IMR-90 (cell line): ENCODE data around the gene DNAJC28. TPM values are rescaled to one million over a fixed set of nuclear protein-coding genes. Genes with fewer than 3 reads are reported as not detected.
"Not testable (repeated sequence)": the region's sequence is repeated elsewhere in the genome, so short reads cannot be mapped to it uniquely, and the experiment has no call there.

Source experiments
- ATAC-seq: fragments of 200-7000 bp; cut with Tn5 transposase; 2 replicates; pipeline ENCODE4 v1.9.1; 2020; ENCODE audit warnings: low read depth, mild to moderate bottlenecking, moderate library complexity
- BruUV-seq: library from RNA; stranded (reverse); fragments of 400-500 nt; replicated peaks from 2 replicates; lab custom pipeline; 2021; lab: Mats Ljungman, UMichigan
- CTCF ChIA-PET: fragments of 300-600 bp; formaldehyde crosslinking; extraction: SDS; loops from one replicate; lab custom pipeline; 2021; ENCODE audit warnings: antibody characterized with exemption; lab: Yijun Ruan, JAX
- POLR2A ChIA-PET: fragments of 300-600 bp; sonication (Branson Sonifier 250); formaldehyde crosslinking; loops from one replicate; lab custom pipeline; 2022; ENCODE audit warnings: antibody characterized with exemption; ENCODE audit not compliant: unreplicated experiment; lab: Charles Lee
- DNase-seq: peaks from one replicate; pipeline ENCODE4 v3.0.0; 2013
- H2AFZ ChIP-seq: replicated peaks from 2 replicates; pipeline ENCODE3; 2013; ENCODE audit warnings: low read length, mild to moderate bottlenecking; ENCODE audit not compliant: poor library complexity
- H2AK5ac ChIP-seq: 2 replicates; pipeline ENCODE4 v1.6.1; 2013; ENCODE audit warnings: low read depth, low read length, inconsistent platforms
- H2AK9ac ChIP-seq: replicated peaks from 2 replicates; pipeline ENCODE3; 2013; ENCODE audit warnings: mild to moderate bottlenecking, low read depth, low read length, moderate library complexity; ENCODE audit not compliant: poor library complexity
- H2BK120ac ChIP-seq: 2 replicates; pipeline ENCODE4 v1.6.1; 2013; ENCODE audit warnings: low read depth, low read length, inconsistent platforms
- H2BK15ac ChIP-seq: 3 replicates; pipeline ENCODE4 v1.6.1; 2013; ENCODE audit warnings: low read depth, low read length, inconsistent platforms
- H2BK20ac ChIP-seq: 2 replicates; pipeline ENCODE4 v1.6.1; 2013; ENCODE audit warnings: low read depth, mild to moderate bottlenecking, inconsistent platforms, low read length, moderate library complexity
- H2BK5ac ChIP-seq: 2 replicates; pipeline ENCODE4 v1.6.1; 2013; ENCODE audit warnings: mild to moderate bottlenecking, low read depth, low read length, inconsistent platforms; ENCODE audit not compliant: poor library complexity, severe bottlenecking
- H3K14ac ChIP-seq: replicated peaks from 2 replicates; pipeline ENCODE4 v1.6.1; 2013; ENCODE audit warnings: low read depth, low read length, inconsistent platforms
- H3K18ac ChIP-seq: 2 replicates; pipeline ENCODE4 v1.6.1; 2013; ENCODE audit warnings: low read depth, low read length, control low read depth
- H3K23ac ChIP-seq: 2 replicates; pipeline ENCODE4 v1.6.1; 2013; ENCODE audit warnings: low read depth, low read length, inconsistent platforms
- H3K27ac ChIP-seq: 2 replicates; pipeline ENCODE4 v1.5.1; 2013; ENCODE audit warnings: mild to moderate bottlenecking, control low read depth, low read length; ENCODE audit not compliant: insufficient read depth
- H3K27me3 ChIP-seq: 2 replicates; pipeline ENCODE4 v1.6.1; 2013; ENCODE audit warnings: low read length; ENCODE audit not compliant: control insufficient read depth, insufficient read depth
- H3K36me3 ChIP-seq: 2 replicates; pipeline ENCODE4 v1.6.1; 2013; ENCODE audit warnings: low read length, mixed read lengths; ENCODE audit not compliant: control insufficient read depth, insufficient read depth
- H3K4ac ChIP-seq: 2 replicates; pipeline ENCODE4 v1.6.1; 2013; ENCODE audit warnings: low read depth, low read length, inconsistent platforms
- H3K4me1 ChIP-seq: 2 replicates; pipeline ENCODE4 v1.6.1; 2013; ENCODE audit warnings: low read length, mixed read lengths; ENCODE audit not compliant: control insufficient read depth, insufficient read depth
- H3K4me2 ChIP-seq: 2 replicates; pipeline ENCODE4 v1.6.1; 2013; ENCODE audit warnings: low read depth, mild to moderate bottlenecking, control low read depth, low read length, moderate library complexity
- H3K4me3 ChIP-seq: 2 replicates; pipeline ENCODE4 v1.5.1; 2013; ENCODE audit warnings: low read depth, mild to moderate bottlenecking, control low read depth, low read length, moderate library complexity; ENCODE audit not compliant: insufficient read depth
- H3K56ac ChIP-seq: 2 replicates; pipeline ENCODE4 v1.6.1; 2013; ENCODE audit warnings: low read length, inconsistent platforms; ENCODE audit not compliant: insufficient read depth; ENCODE audit errors: extremely low read depth
- H3K79me1 ChIP-seq, 2 experiments: 2 replicates each; pipeline ENCODE4 v1.6.1; 2013; ENCODE audit warnings: low read length in 2 of 2, inconsistent platforms in 1 of 2, low read depth in 1 of 2
- H3K9ac ChIP-seq: 2 replicates; pipeline ENCODE4 v1.6.1; 2013; ENCODE audit warnings: low read depth, low read length, control low read depth
- H3K9me1 ChIP-seq: 2 replicates; pipeline ENCODE4 v1.6.1; 2013; ENCODE audit warnings: low read length, inconsistent platforms; ENCODE audit not compliant: insufficient read depth
- H3K9me3 ChIP-seq: 2 replicates; pipeline ENCODE4 v1.6.1; 2013; ENCODE audit warnings: low read length; ENCODE audit not compliant: control insufficient read depth, insufficient read depth
- H4K20me1 ChIP-seq: 2 replicates; pipeline ENCODE4 v1.6.1; 2013; ENCODE audit warnings: low read length, inconsistent platforms; ENCODE audit not compliant: insufficient read depth
- H4K5ac ChIP-seq: 2 replicates; pipeline ENCODE4 v1.6.1; 2013; ENCODE audit warnings: mild to moderate bottlenecking, low read depth, low read length, control low read depth
- H4K8ac ChIP-seq, 2 experiments: 2 replicates each; pipeline ENCODE4 v1.6.1; 2013; ENCODE audit warnings: low read depth in 2 of 2, low read length in 2 of 2, control low read depth in 1 of 2, inconsistent platforms in 1 of 2
- H4K91ac ChIP-seq: 2 replicates; pipeline ENCODE4 v1.6.1; 2013; ENCODE audit warnings: low read depth, low read length, inconsistent platforms; ENCODE audit not compliant: insufficient read depth
- CEBPB ChIP-seq: IDR thresholded peaks from 2 replicates; pipeline ENCODE4 v1.6.1; 2012; ENCODE audit warnings: low read depth, low read length, improper control_type of control experiment
- ELK1 ChIP-seq: fragments of 150-350 bp; IDR thresholded peaks from 2 replicates; pipeline ENCODE4 v1.6.1; 2016; ENCODE audit warnings: low read depth, mild to moderate bottlenecking, low read length, moderate library complexity, borderline replicate concordance
- FOS ChIP-seq: fragments of 150-350 bp; IDR thresholded peaks from 2 replicates; pipeline ENCODE4 v1.6.1; 2016; ENCODE audit warnings: low read depth, low read length
- MAFK ChIP-seq: IDR thresholded peaks from 2 replicates; pipeline ENCODE4 v1.6.1; 2012; ENCODE audit warnings: low read depth, low read length, improper control_type of control experiment
- NFE2L2 ChIP-seq: fragments of 150-350 bp; IDR thresholded peaks from 2 replicates; pipeline ENCODE4 v1.6.1; 2016; ENCODE audit warnings: low read depth, mild to moderate bottlenecking, low read length
- RAD21 ChIP-seq: IDR thresholded peaks from 2 replicates; pipeline ENCODE4 v1.6.1; 2012; ENCODE audit warnings: low read length, improper control_type of control experiment
- SMC3 ChIP-seq: fragments of 150-350 bp; IDR thresholded peaks from 2 replicates; pipeline ENCODE4 v1.6.1; 2016; ENCODE audit warnings: low read depth, mild to moderate bottlenecking, antibody characterized with exemption, low read length, moderate library complexity
- USF2 ChIP-seq: fragments of 150-350 bp; IDR thresholded peaks from 2 replicates; pipeline ENCODE4 v1.6.1; 2017; ENCODE audit warnings: mild to moderate bottlenecking, antibody characterized with exemption, low read length, low read depth
- WGBS, 2 experiments: methylation state at CpG; one replicate each; pipeline versions ENCODE4 v1.1.5 to v1.1.7; 2013; ENCODE audit warnings: missing lambda C conversion rate in 2 of 2; ENCODE audit not compliant: insufficient read length in 1 of 2; ENCODE audit errors: extremely low coverage in 2 of 2; 5-methylcytosine and 5-hydroxymethylcytosine counted together
- dilution Hi-C: fragments of 300-500 bp; cut with HindIII; formaldehyde crosslinking; loops from one replicate; pipeline ENCODE4 v1.14.3; 2018; ENCODE audit warnings: low sequenced_read_pairs; ENCODE audit not compliant: unreplicated experiment
- in situ Hi-C: fragments of 300-500 bp; cut with MboI; formaldehyde crosslinking; loops from 3 replicates; pipeline ENCODE4 v1.14.3; 2019; ENCODE audit warnings: low sequenced_read_pairs, inconsistent platforms, mixed read lengths
- intact Hi-C: fragments of 100-400 bp; cut with micrococcal nuclease; formaldehyde crosslinking; loops from 2 replicates; pipeline ENCODE4 v1.10.0; 2022
- polyA plus RNA-seq, 3 experiments: library from polyadenylated mRNA; depleted of rRNA; stranded (reverse); fragments of >200 nt; gene quantifications; 2 replicates each; pipeline ENCODE4 v1.2.3, GENCODE V29; 2012; ENCODE audit warnings: low replicate concordance in 1 of 3
- total RNA-seq: library from RNA; depleted of rRNA; stranded (reverse); fragments of >200 nt; gene quantifications from 2 replicates; pipeline ENCODE4 v1.2.3, GENCODE V29; 2012

Gene DNAJC28
- total and polyA plus RNA-seq, 2 of the 4 experiments (the other 2 are of a cell fraction) = 0.54 to 0.65 TPM

GRCh38 chr21:33510826-33511225 lies 19.3 kb upstream of the DNAJC28 start:
- dilution Hi-C loops = no loop called here
- H3K9me3 ChIP-seq = no peaks in the 10 kb centered on the region
- peaks cover 7% of the 10 kb centered on the region; the same call in 1 of the 2 replicates for H3K4me1 ChIP-seq
- POLR2A ChIA-PET = interaction anchor here (0.9 kb wide), 1 partner anchor 33 kb away, joined by 4 read pairs; no protein-coding TSS in a partner anchor
- WGBS, 2 experiments = 95% methylated on average over 4 of the region's 8 CpGs; no CpG with 5 or more reads in 1 of the 2 experiments
- H4K20me1 ChIP-seq = no peaks in the 10 kb centered on the region
- H3K23ac ChIP-seq = no peak overlapping the region
- BruUV-seq = no TSS peak
- no peak for DNase-seq
- H3K56ac ChIP-seq = no peak overlapping the region
- no peaks in the 10 kb centered on the region for H3K9me1 ChIP-seq
- no peak overlapping the region for H2AK5ac ChIP-seq
- H3K18ac ChIP-seq = no peak overlapping the region
- no peak overlapping the region for H3K14ac ChIP-seq
- no peak overlapping the region for H3K27ac ChIP-seq
- no peaks in the 10 kb centered on the region; a peak in 1 of 4 replicates for H3K79me1 ChIP-seq
- ATAC-seq = no peak
- H3K4me2 ChIP-seq = no peak overlapping the region
- H2BK15ac ChIP-seq = no peak overlapping the region
- intact Hi-C loops = no loop called here
- H3K9ac ChIP-seq = no peak overlapping the region
- in situ Hi-C loops = no loop called here
- no peak overlapping the region for H2BK5ac ChIP-seq
- H3K27me3 ChIP-seq = no peaks in the 10 kb centered on the region
- no peak overlapping the region for H4K8ac ChIP-seq
- no peak overlapping the region for H2AK9ac ChIP-seq
- H3K4ac ChIP-seq = no peak overlapping the region
- H2BK120ac ChIP-seq = no peak overlapping the region
- TF ChIP-seq NFE2L2 = no peak
- TF ChIP-seq MAFK = no peak
- no peak for TF ChIP-seq SMC3
- no peak for TF ChIP-seq RAD21
- TF ChIP-seq USF2 = no peak
- TF ChIP-seq ELK1 = no peak
- no peak for TF ChIP-seq CEBPB
- no peak for TF ChIP-seq FOS
- H2AFZ ChIP-seq = no peak overlapping the region
- no peak overlapping the region for H4K5ac ChIP-seq
- H3K36me3 ChIP-seq = peaks cover 38% of the 10 kb centered on the region
- no peak overlapping the region for H2BK20ac ChIP-seq
- H3K4me3 ChIP-seq = no peak overlapping the region
- no peak overlapping the region for H4K91ac ChIP-seq
- CTCF ChIA-PET = no interaction called here

GRCh38 chr21:33507003-33507402 lies 15.5 kb upstream of the DNAJC28 start:
- H3K9me3 ChIP-seq, H3K23ac ChIP-seq, H3K4me1 ChIP-seq, H3K79me1 ChIP-seq, ATAC-seq, H4K8ac ChIP-seq, H3K4me3 ChIP-seq, H2AK5ac ChIP-seq, H4K5ac ChIP-seq, intact Hi-C loops, H2BK120ac ChIP-seq, POLR2A ChIA-PET, in situ Hi-C loops, DNase-seq, H3K4me2 ChIP-seq, H3K9me1 ChIP-seq, BruUV-seq, H2BK20ac ChIP-seq, H3K9ac ChIP-seq, H4K20me1 ChIP-seq, H3K4ac ChIP-seq, H3K27me3 ChIP-seq, H2BK15ac ChIP-seq, H3K27ac ChIP-seq, H2AFZ ChIP-seq, H3K56ac ChIP-seq, H3K18ac ChIP-seq, H3K14ac ChIP-seq, H2AK9ac ChIP-seq, H4K91ac ChIP-seq, dilution Hi-C loops, H2BK5ac ChIP-seq: not testable (repeated sequence)
- CTCF ChIA-PET = interaction anchor here (0.6 kb wide), 1 partner anchor 196 kb away, joined by 3 read pairs; no protein-coding TSS in a partner anchor
- WGBS, 2 experiments = no CpG with 5 or more reads among the region's 1 CpG
- peaks cover 23% of the 10 kb centered on the region for H3K36me3 ChIP-seq
